ENCODE data around the gene CDH7. TPM values are rescaled to one million over a fixed set of nuclear protein-coding genes. Genes with fewer than 3 reads are reported as not detected.

CDH7 gene
- total RNA-seq, 1 experiment from 2014 or later, result not detected

DNA sequence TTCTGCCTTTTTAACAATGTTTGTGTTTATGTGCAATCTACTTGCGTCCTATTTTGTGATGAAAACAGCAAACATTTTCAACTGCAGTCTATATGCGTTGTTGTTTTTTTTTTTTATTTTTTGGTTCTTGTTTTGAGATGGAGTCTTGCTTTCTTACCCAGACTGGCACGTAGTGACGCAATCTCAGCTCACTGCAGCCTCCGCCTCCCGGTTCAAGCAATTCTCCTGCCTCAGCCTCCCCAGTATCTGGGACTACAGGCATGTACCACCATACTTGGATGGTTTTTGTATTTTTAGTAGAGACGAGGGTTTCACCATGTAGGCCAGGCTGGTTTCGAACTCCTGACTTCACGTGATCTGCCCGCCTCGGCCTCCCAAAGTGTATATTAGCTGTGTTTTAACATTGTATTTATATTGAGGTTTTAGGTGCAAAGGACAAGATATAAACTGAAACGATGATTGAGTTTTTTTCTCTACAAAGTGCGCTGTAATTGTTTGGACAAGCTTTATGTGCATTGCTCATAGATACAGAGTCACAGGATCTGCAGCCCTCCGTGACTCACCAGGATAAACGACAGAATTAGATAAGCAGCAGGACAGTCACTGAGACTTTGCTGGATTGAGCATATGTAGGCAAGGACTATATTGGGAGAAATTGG, 17.4 kb downstream of the CDH7 start:
- Mint-ChIP-seq H3K27me3 (ENCODE audit: unreplicated experiment) (no peaks in the 10 kb centered on the region), H3K4me1 (ENCODE audit: low read depth, unreplicated experiment) (no peaks in the 10 kb centered on the region), H3K27ac (ENCODE audit: unreplicated experiment) (no peak overlapping the region), H3K9me3 (ENCODE audit: low read depth, unreplicated experiment) (no peaks in the 10 kb centered on the region), H3K36me3 (ENCODE audit: insufficient read depth, unreplicated experiment) (no peaks in the 10 kb centered on the region), H3K4me3 (ENCODE audit: low read depth, unreplicated experiment) (no peak overlapping the region)
- intact Hi-C loops (cut with micrococcal nuclease; ENCODE audit: unreplicated experiment), result no loop called here
- DNase-seq, result no peak
- BruUV-seq (replicated peaks), result no TSS peak
- TF ChIP-seq, protein P1, sequence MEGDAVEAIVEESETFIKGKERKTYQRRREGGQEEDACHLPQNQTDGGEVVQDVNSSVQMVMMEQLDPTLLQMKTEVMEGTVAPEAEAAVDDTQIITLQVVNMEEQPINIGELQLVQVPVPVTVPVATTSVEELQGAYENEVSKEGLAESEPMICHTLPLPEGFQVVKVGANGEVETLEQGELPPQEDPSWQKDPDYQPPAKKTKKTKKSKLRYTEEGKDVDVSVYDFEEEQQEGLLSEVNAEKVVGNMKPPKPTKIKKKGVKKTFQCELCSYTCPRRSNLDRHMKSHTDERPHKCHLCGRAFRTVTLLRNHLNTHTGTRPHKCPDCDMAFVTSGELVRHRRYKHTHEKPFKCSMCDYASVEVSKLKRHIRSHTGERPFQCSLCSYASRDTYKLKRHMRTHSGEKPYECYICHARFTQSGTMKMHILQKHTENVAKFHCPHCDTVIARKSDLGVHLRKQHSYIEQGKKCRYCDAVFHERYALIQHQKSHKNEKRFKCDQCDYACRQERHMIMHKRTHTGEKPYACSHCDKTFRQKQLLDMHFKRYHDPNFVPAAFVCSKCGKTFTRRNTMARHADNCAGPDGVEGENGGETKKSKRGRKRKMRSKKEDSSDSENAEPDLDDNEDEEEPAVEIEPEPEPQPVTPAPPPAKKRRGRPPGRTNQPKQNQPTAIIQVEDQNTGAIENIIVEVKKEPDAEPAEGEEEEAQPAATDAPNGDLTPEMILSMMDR (IDR thresholded peaks at IDR 0.05; ENCODE audit: unreplicated experiment), result no peak
- CTCF ChIA-PET, result no interaction called here

DNA sequence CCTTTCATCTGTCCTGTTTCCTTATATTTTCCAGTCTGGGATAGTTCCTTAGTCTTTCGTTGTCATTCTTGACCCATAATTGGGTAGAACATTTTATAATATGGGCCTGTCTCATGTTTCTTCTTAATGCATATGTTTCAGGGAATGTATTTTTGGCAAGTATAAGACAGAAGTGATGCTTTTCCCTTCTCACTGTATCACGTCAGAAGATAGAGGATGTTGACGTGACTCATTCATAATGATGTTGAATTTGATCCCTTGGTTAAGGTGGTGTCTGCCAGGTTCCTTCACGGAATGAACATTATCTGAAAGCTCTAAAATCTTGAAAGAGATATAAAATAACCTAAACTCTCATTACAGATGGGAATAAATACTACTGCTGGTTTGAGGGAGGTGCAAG, 18.8 kb downstream of the CDH7 start:
- Mint-ChIP-seq H3K4me1 (ENCODE audit: low read depth, unreplicated experiment) (no peaks in the 10 kb centered on the region), H3K4me3 (ENCODE audit: low read depth, unreplicated experiment) (no peak overlapping the region), H3K27ac (ENCODE audit: unreplicated experiment) (no peak overlapping the region), H3K27me3 (ENCODE audit: unreplicated experiment) (no peaks in the 10 kb centered on the region), H3K36me3 (ENCODE audit: insufficient read depth, unreplicated experiment) (no peaks in the 10 kb centered on the region), H3K9me3 (ENCODE audit: low read depth, unreplicated experiment) (no peaks in the 10 kb centered on the region)
- DNase-seq, result no peak
- TF ChIP-seq, protein P1 (IDR thresholded peaks at IDR 0.05; ENCODE audit: unreplicated experiment), result no peak
- CTCF ChIA-PET, result no interaction called here
- intact Hi-C loops (cut with micrococcal nuclease; ENCODE audit: unreplicated experiment), result no loop called here
- no TSS peak for BruUV-seq (replicated peaks)

DNA sequence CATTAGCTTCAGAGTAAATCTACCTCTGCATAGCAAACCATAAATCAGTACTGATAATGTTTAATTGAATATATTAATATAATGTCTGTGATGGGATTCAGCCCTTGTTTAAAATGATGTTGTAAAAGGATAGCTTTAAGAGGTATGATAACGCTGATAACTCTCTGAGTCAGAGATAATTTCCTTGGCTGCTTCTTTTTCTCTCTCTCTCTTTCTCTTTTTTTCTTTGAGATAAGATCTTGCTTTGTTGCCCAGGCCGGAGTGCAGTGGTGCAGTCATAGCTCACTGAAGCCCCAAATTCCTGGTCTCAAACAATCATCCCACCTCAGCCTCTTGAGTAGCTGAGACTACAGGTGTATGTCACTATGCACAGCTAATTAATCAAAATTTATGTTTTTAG, 35.7 kb downstream of the CDH7 start:
- CTCF ChIA-PET, result no interaction called here
- Mint-ChIP-seq H3K9me3 (ENCODE audit: low read depth, unreplicated experiment) (peaks cover 5% of the 10 kb centered on the region), H3K4me3 (ENCODE audit: low read depth, unreplicated experiment) (no peak overlapping the region), H3K36me3 (ENCODE audit: insufficient read depth, unreplicated experiment) (no peaks in the 10 kb centered on the region), H3K4me1 (ENCODE audit: low read depth, unreplicated experiment) (no peaks in the 10 kb centered on the region), H3K27me3 (ENCODE audit: unreplicated experiment) (no peaks in the 10 kb centered on the region), H3K27ac (ENCODE audit: unreplicated experiment) (no peak overlapping the region)
- TF ChIP-seq, protein P1 (IDR thresholded peaks at IDR 0.05; ENCODE audit: unreplicated experiment), result no peak
- BruUV-seq (replicated peaks), result no TSS peak
- no peak for DNase-seq
- intact Hi-C loops (cut with micrococcal nuclease; ENCODE audit: unreplicated experiment), result no loop called here

DNA sequence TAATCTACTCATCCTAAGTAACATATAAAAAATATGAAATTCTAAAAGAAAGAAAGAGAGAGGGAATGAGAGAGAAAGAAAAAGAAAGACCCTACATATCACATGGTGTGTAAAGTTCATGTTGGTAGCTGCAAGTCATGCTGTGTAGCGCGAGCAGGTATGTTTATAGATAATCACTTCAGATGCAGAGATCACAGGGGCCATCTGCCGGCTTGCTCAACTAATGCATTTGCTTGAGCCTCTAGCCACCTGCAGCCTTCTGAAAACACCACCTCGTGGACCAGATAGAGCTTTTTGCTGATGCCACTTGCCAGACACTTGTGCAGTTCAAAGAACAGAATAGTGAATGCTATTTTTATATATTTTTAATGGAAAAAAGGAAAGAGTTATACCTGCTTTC, 37.6 kb downstream of the CDH7 start:
- Mint-ChIP-seq H3K4me3 (ENCODE audit: low read depth, unreplicated experiment) (no peak overlapping the region), H3K27ac (ENCODE audit: unreplicated experiment) (no peak overlapping the region), H3K9me3 (ENCODE audit: low read depth, unreplicated experiment) (no peaks in the 10 kb centered on the region), H3K36me3 (ENCODE audit: insufficient read depth, unreplicated experiment) (no peaks in the 10 kb centered on the region), H3K4me1 (ENCODE audit: low read depth, unreplicated experiment) (no peaks in the 10 kb centered on the region), H3K27me3 (ENCODE audit: unreplicated experiment) (no peaks in the 10 kb centered on the region)
- intact Hi-C loops (cut with micrococcal nuclease; ENCODE audit: unreplicated experiment), result loop anchor here (2.0 kb wide), 1 partner anchor 64 kb away; no protein-coding TSS in a partner anchor
- CTCF ChIA-PET, result no interaction called here
- DNase-seq, result peak; percentile 39
- BruUV-seq (replicated peaks), result no TSS peak
- TF ChIP-seq, protein P1 (IDR thresholded peaks at IDR 0.05; ENCODE audit: unreplicated experiment), result no peak

Measured in Calu3 (cell line).